ENCODE data around the gene TRPC6. TPM values are rescaled to one million over a fixed set of nuclear protein-coding genes. Genes with fewer than 3 reads are reported as not detected.

Gene TRPC6
- 53.4 TPM for total RNA-seq (ENCODE audit: insufficient read depth, low replicate concordance)

GRCh38 chr11:101583251-101584128, at the start of gene TRPC6:
Gene TRPC6, minus strand, starts transcription at chr11:101584007. Its CDS starts 504 bp downstream, at chr11:101583503.
- peak; percentile 64 for DNase-seq (ENCODE audit: low spot score)

DNA sequence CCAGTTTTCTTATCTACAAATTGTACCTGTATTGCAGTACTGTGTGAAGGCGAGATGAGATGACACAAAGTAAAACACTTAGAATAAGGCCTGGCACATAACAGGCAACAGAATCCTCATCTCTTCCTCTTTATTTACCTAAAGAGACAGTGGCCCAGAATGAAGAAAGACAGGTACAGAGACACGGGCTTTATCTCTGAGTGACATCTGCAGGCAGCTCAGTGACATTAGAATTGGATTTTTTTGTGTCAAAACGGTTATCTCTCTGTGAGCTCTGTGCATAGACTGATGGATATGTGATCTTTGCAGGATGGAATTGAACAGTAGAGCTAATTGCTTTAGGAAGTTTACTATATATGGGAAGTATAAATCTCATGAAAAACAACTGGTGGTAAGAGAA, 36.2 kb upstream of the TRPC6 start:
- DNase-seq (ENCODE audit: low spot score) = no peak

- no peak for DNase-seq (ENCODE audit: low spot score)
Measured at GRCh38 chr11:101618709-101619108, 34.9 kb upstream of the TRPC6 start.

GRCh38 chr11:101617735-101618332, 34.0 kb upstream of the TRPC6 start:
- DNase-seq (ENCODE audit: low spot score) = no peak

DNA sequence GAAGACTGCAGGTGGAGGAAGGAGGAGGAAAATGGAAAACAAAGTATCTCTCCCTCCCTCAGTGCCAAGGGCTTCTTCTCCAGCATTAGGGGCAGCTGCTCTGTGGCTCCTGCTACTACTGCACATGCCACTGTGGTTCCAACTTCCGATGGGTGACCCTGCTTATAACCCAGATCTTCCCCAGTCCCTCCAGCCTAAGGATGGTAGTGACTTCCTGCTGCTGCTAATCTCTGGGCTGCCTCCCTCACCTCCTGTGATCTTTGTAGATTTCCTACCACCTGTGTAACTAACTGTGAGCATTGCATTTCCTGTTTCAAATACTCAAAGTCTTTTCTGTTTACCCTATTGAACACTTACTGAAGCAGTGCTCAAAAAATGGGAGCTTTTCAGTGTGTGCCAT, 28.7 kb upstream of the TRPC6 start:
- DNase-seq (ENCODE audit: low spot score) = no peak

DNA sequence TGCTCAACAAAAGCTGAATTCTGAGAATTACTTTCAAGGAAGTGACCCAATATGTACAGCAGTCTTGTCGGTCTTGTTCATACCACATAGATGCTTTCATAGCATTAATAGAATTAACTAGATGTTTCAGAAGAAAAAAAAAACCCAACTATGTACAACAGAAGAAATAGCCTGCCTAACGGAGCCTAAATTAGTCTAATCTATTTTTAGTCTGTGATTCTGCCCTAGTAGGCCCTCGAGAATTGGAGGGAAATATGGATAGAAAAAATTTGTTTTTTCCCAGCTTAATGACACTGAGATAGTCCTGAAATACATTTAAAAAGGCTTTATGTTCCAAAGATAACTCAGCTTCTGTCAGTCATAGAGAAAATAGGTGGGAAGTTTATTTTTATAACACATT, 17.1 kb upstream of the TRPC6 start:
- DNase-seq (ENCODE audit: low spot score) = peak; percentile 29

GRCh38 chr11:101586965-101587364, 3.2 kb upstream of the TRPC6 start:
- no peak for DNase-seq (ENCODE audit: low spot score)

- no peak for DNase-seq (ENCODE audit: low spot score)
Measured at GRCh38 chr11:101584655-101585054, 848 bp upstream of the TRPC6 start.

GRCh38 chr11:101584129-101584515, 315 bp upstream of the TRPC6 start:
- DNase-seq (ENCODE audit: low spot score) = no peak

DNA sequence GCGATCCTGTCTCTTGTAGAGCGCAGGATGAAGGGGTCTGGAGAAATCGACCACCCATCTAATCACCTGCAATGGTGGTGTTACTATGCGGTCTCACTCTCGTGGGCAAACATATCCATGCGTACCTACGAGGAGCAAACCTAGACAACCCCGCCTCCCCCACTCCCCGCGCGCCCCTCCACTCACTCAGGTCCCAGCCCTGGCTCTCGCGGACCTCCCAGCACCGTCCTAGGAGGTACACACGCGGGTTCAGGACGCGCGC, 887 bp downstream of the TRPC6 start:
- DNase-seq (ENCODE audit: low spot score) = no peak

GRCh38 chr11:101582236-101582988, 1.4 kb downstream of the TRPC6 start:
- DNase-seq (ENCODE audit: low spot score) = no peak

DNA sequence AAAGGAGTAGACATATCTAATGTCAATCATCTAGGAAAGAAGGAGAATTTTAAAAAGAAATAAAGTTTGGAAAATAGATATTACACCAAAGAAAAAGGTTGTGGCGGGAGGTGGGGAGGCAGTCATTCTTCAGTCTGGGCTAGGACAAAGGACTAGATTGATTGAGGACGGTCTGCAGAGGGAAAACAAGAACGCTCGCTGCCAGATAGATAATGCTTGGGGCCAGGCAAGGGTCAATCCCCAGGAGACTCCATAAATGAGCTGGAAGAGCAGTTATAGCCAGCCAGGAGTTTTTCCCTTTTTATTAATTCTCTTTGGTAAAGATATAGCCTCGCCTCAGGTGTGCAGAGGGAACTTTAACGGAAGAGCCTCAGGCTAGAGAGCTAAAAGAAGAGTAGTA, 6.3 kb downstream of the TRPC6 start:
- DNase-seq (ENCODE audit: low spot score) = no peak

GRCh38 chr11:101576456-101576855, 7.4 kb downstream of the TRPC6 start:
- DNase-seq (ENCODE audit: low spot score) = no peak

GRCh38 chr11:101574886-101575285, 8.9 kb downstream of the TRPC6 start:
- DNase-seq (ENCODE audit: low spot score) = no peak

DNA sequence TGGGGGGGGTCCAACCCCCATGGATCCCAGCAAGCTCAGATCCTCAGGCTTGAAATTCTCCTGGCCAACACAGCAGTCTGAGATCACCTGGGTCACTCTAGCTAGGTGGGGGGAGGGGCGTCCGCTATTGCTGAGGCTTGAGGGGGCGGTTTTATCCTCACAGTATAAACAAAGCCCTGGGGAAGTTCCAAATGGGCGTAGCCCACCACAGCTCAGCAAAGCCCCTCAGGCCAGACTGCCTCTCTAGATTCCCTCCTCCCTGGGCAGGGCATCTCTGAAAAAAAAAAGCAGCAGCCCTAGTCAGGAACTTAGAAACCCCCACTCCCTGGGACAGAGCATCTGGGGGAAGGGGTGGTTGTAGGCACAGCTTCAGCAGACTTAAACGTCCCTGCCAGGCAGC, 16.7 kb downstream of the TRPC6 start:
- DNase-seq (ENCODE audit: low spot score) = no peak

DNA sequence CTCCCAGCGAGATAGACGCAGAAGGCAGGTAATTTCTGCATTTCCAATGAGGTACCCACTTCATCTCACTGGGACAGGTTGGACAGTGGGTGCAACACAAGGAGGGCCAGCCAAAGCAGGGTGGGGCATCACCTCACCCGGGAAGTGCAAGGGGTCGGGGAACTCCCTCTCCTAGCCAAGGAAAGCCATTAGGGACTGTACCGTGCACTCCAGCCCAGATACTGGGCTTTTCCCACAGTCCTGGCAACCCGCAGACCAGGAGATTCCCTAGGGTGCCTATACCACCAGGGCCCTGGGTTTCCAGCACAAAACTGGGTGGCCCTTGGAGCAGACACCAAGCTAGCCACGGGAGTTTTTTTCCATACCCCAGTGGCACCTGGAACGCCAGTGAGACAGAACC, 17.2 kb downstream of the TRPC6 start:
- no peak for DNase-seq (ENCODE audit: low spot score)

DNA sequence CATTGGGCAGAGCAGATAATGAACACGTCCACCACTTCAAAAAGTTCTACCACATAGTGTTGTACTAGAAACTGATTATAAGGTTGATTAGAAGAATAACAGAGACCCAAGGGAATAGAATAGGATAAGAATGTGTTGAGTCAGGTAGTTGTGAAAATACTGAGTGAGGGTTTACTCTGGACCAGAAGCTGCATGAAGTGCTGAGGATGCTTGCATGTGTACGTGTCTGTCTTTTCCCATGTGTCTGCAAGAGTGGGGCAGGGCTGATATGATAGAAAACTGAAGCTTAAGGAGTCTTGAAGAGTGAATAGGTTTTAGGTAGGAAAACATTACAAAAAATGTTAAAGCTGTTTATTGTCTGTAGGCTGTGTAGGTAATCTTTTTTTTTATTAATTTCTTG, 20.6 kb downstream of the TRPC6 start:
- DNase-seq (ENCODE audit: low spot score) = no peak

DNA sequence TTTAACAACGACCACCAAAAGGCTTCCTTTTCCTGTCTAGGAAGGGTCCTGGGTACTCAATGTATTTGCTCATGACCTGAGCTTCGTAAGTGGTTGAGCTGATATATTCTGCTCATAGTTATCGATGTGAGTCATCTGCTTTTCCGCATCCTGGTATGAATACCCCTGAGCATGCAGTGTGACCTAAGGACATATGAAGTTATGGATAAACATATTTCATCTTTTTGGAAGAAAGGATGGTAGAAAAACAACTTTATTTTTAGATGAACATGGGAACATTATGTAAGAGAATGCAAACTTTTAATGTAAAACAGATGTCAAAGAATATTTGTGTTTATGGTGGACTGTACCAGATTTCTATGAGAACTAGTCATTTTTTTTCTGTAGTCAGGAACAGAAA, 28.4 kb downstream of the TRPC6 start:
- no peak for DNase-seq (ENCODE audit: low spot score)

DNA sequence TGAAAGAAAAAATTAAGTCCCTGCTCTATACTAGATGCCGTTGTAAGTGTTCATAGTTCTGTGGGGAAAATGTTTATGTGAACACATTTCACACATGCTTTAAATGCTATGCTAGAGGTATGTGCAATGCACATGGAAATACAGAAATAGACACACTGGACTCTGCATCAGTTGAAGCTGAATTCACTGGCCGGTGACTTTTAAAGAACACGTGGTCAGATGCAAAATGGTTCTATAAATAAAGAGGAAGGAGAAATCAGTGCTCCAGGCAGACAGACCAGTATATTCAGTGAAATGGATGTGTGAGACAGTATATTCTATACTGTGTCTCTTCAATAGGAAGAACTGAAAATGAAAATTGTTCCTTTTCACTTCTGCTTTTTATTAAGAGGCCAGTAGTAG, 29.9 kb downstream of the TRPC6 start:
- DNase-seq (ENCODE audit: low spot score) = peak; percentile 11

GRCh38 chr11:101552888-101553287, 30.9 kb downstream of the TRPC6 start:
- no peak for DNase-seq (ENCODE audit: low spot score)

- no peak for DNase-seq (ENCODE audit: low spot score)
Measured at GRCh38 chr11:101528541-101528940, 55.3 kb downstream of the TRPC6 start.

GRCh38 chr11:101523634-101524260, 60.1 kb downstream of the TRPC6 start:
- no peak for DNase-seq (ENCODE audit: low spot score)

Measured in umbilical cord (tissue), 2 donors.